HepG2 (cell line): ENCODE results near the gene DDX50. TPM values are rescaled to one million over a fixed set of nuclear protein-coding genes. Genes with fewer than 3 reads are reported as not detected.

ENCODE experiments used
- ATAC-seq: fragments of 200-7000 bp; cut with Tn5 transposase; 3 replicates; pipeline ENCODE4 v1.9.1; 2020; ENCODE audit warnings: mild to moderate bottlenecking, moderate library complexity
- BruUV-seq: library from RNA; stranded (reverse); fragments of 400-500 nt; replicated peaks from 2 replicates; lab custom pipeline; 2021; lab: Mats Ljungman, UMichigan
- CTCF ChIA-PET: fragments of 300-600 bp; formaldehyde crosslinking; extraction: SDS; loops from one replicate; lab custom pipeline; 2021; ENCODE audit warnings: low total read pairs, inconsistent platforms, low intra/inter-chr PET ratio; lab: Yijun Ruan, JAX
- POLR2A ChIA-PET: fragments of 350-600 bp; sonication (Branson Sonifier 250); formaldehyde crosslinking; loops from one replicate; lab custom pipeline; 2020; ENCODE audit warnings: antibody characterized with exemption, inconsistent platforms; lab: Yijun Ruan, JAX
- DNase-seq: peaks from one replicate; pipeline ENCODE4 v3.0.0-alpha.2; 2015; ENCODE audit warnings: low spot score
- FAIRE-seq: peaks from 3 replicates; lab custom pipeline; 2011; peaks lifted over from hg19 to GRCh38; lab: Jason Lieb, UNC
- H2AFZ ChIP-seq: one replicate; pipeline ENCODE4 v1.6.1; 2011; ENCODE audit warnings: low read length, inconsistent platforms
- H3K27ac ChIP-seq: fragments of 300-600 bp; 3 replicates; pipeline ENCODE4 v1.8.0; 2011; ENCODE audit warnings: mixed run types, mild to moderate bottlenecking, mixed read lengths, low read length, inconsistent platforms; ENCODE audit not compliant: insufficient read depth; ENCODE audit errors: extremely low read length
- H3K27me3 ChIP-seq, 2 experiments: fragments of 200-600 bp in 1 of 2; 2 replicates in 1 of 2; 3 replicates in 1 of 2; pipeline versions ENCODE4 v1.6.0 to v1.8.0; 2011; ENCODE audit warnings: low read length in 2 of 2, mild to moderate bottlenecking in 2 of 2, moderate library complexity in 2 of 2, inconsistent platforms in 1 of 2; ENCODE audit not compliant: insufficient read depth in 2 of 2, control insufficient read depth in 1 of 2
- H3K36me3 ChIP-seq, 2 experiments: fragments of 200-600 bp in 1 of 2; replicated peaks in 1 of 2; 2 replicates in 1 of 2; 3 replicates in 1 of 2; pipeline versions ENCODE4 v1.5.1 to v1.8.0; 2011; ENCODE audit warnings: low read length in 2 of 2, inconsistent platforms in 1 of 2; ENCODE audit not compliant: insufficient read depth in 2 of 2, control insufficient read depth in 1 of 2
- H3K4me1 ChIP-seq: 2 replicates; pipeline ENCODE4 v1.5.1; 2012; ENCODE audit warnings: low read length, inconsistent platforms; ENCODE audit not compliant: insufficient read depth
- H3K4me2 ChIP-seq: 2 replicates; pipeline ENCODE4 v1.6.0; 2011; ENCODE audit warnings: low read depth, low read length, inconsistent platforms
- H3K4me3 ChIP-seq, 3 experiments: fragments of 200-600 bp in 1 of 3; sonication (generic), shearing (Covaris generic) in 1 of 3; replicated peaks in 1 of 3; 2 replicates each; pipeline ENCODE4 v1.5.1; 2011 to 2016; ENCODE audit warnings: low read length in 3 of 3, inconsistent platforms in 2 of 3, low read depth in 2 of 3, mild to moderate bottlenecking in 2 of 3, control low read depth in 1 of 3, mixed read lengths in 1 of 3; ENCODE audit not compliant: insufficient read depth in 1 of 3
- H3K79me2 ChIP-seq: one replicate; pipeline ENCODE4 v1.6.1; 2011; ENCODE audit warnings: low read length, inconsistent platforms; ENCODE audit not compliant: insufficient read depth
- H3K9ac ChIP-seq: 2 replicates; pipeline ENCODE4 v1.6.0; 2011; ENCODE audit warnings: mild to moderate bottlenecking, low read depth, low read length, inconsistent platforms; ENCODE audit not compliant: insufficient read depth
- H3K9me3 ChIP-seq: 2 replicates; pipeline ENCODE4 v1.5.1; 2012; ENCODE audit warnings: mild to moderate bottlenecking, low read length
- H4K20me1 ChIP-seq: 2 replicates; pipeline ENCODE4 v1.6.0; 2011; ENCODE audit warnings: inconsistent platforms, mild to moderate bottlenecking, low read length, moderate library complexity; ENCODE audit not compliant: insufficient read depth
- ARNT ChIP-seq: fragments of 450-650 bp; IDR thresholded peaks from 2 replicates; pipeline ENCODE4 v1.6.1; 2017
- ATRX ChIP-seq: sonication (generic); formaldehyde crosslinking; IDR thresholded peaks from 2 replicates; pipeline ENCODE4 v1.4.0; 2020; ENCODE audit warnings: missing genetic modification reagents, borderline replicate concordance
- EEA1 ChIP-seq: sonication (generic); formaldehyde crosslinking; IDR thresholded peaks from 2 replicates; pipeline ENCODE4 v1.5.1; 2020; ENCODE audit warnings: mild to moderate bottlenecking, missing genetic modification reagents, borderline replicate concordance
- MAF1 ChIP-seq: sonication (generic); formaldehyde crosslinking; IDR thresholded peaks from 2 replicates; pipeline ENCODE4 v1.5.0; 2020; ENCODE audit warnings: missing genetic modification reagents, borderline replicate concordance
- MBD4 ChIP-seq: IDR thresholded peaks from 2 replicates; pipeline ENCODE4 v1.6.1; 2012; ENCODE audit warnings: low read length, inconsistent platforms, borderline replicate concordance
- NFATC3 ChIP-seq: sonication (generic); formaldehyde crosslinking; IDR thresholded peaks from 2 replicates; pipeline ENCODE4 v1.5.1; 2020; ENCODE audit warnings: mild to moderate bottlenecking, missing genetic modification reagents
- NFYC ChIP-seq: IDR thresholded peaks from 2 replicates; pipeline ENCODE4 v1.6.1; 2016; ENCODE audit warnings: missing genetic modification reagents, missing compliant biosample characterization
- ZFP41 ChIP-seq: sonication (generic); formaldehyde crosslinking; IDR thresholded peaks from 2 replicates; pipeline ENCODE4 v1.4.0; 2020; ENCODE audit warnings: mild to moderate bottlenecking, missing genetic modification reagents, borderline replicate concordance
- ZIK1 ChIP-seq: sonication (generic); formaldehyde crosslinking; IDR thresholded peaks from 2 replicates; pipeline ENCODE4 v1.5.0; 2020; ENCODE audit warnings: mild to moderate bottlenecking, low read depth, missing genetic modification reagents, borderline replicate concordance
- ZNF317 ChIP-seq: sonication (generic); formaldehyde crosslinking; IDR thresholded peaks from 2 replicates; pipeline ENCODE4 v1.5.0; 2020; ENCODE audit warnings: mild to moderate bottlenecking, missing genetic modification reagents
- ZNF552 ChIP-seq: sonication (generic); formaldehyde crosslinking; IDR thresholded peaks from 2 replicates; pipeline ENCODE4 v1.9.0; 2022; ENCODE audit warnings: missing genetic modification reagents, mild to moderate bottlenecking, borderline replicate concordance
- ZNF572 ChIP-seq: sonication (generic); formaldehyde crosslinking; IDR thresholded peaks from 2 replicates; pipeline ENCODE4 v1.5.1; 2020; ENCODE audit warnings: mild to moderate bottlenecking, missing genetic modification reagents
- ZNF619 ChIP-seq: sonication (generic); formaldehyde crosslinking; IDR thresholded peaks from 2 replicates; pipeline ENCODE4 v1.4.0; 2020; ENCODE audit warnings: mild to moderate bottlenecking, missing genetic modification reagents
- ZNF816 ChIP-seq: sonication (generic); formaldehyde crosslinking; IDR thresholded peaks from 2 replicates; pipeline ENCODE4 v1.8.0; 2022; ENCODE audit warnings: missing genetic modification reagents, mild to moderate bottlenecking, borderline replicate concordance
- ZSCAN22 ChIP-seq: sonication (generic); formaldehyde crosslinking; IDR thresholded peaks from 2 replicates; pipeline ENCODE4 v1.4.0; 2020; ENCODE audit warnings: mild to moderate bottlenecking, missing genetic modification reagents
- WGBS: methylation state at CpG from one replicate; pipeline ENCODE4 v1.1.6; 2017; ENCODE audit warnings: low lambda C conversion rate; 5-methylcytosine and 5-hydroxymethylcytosine counted together
- in situ Hi-C: cut with HindIII; loops from 2 replicates; pipeline ENCODE4 v1.10.0; 2017; ENCODE audit warnings: low pct_unique_long_range_greater_than_20kb; ENCODE audit not compliant: extremely low pct_ligation_motif_present
- intact Hi-C: fragments of 100-400 bp; cut with micrococcal nuclease; formaldehyde crosslinking; loops from one replicate; pipeline ENCODE4 v1.10.0; 2022; ENCODE audit not compliant: unreplicated experiment
- polyA plus RNA-seq, 8 experiments: library from polyadenylated mRNA; depleted of rRNA in 3 of 8; stranded (reverse) in 7 of 8; unstranded in 1 of 8; fragments of >200 nt; fragmentation: Illumina TruSeq in 4 of 8; extraction: Trizol in 4 of 8; gene quantifications; 2 replicates each; pipeline versions ENCODE4 v1.2.1 to v1.2.3, GENCODE V29; 2011 to 2016; ENCODE audit warnings: low read depth in 4 of 8, missing spikeins in 1 of 8, mixed read lengths in 1 of 8; ENCODE audit not compliant: insufficient read depth in 1 of 8
- total RNA-seq, 5 experiments: library from RNA; depleted of rRNA; stranded (reverse); fragments of >200 nt; fragmentation: Illumina TruSeq; extraction: Trizol; gene quantifications; 2 replicates each; pipeline ENCODE4 v1.2.3, GENCODE V29; 2016; ENCODE audit warnings: low read depth in 1 of 5
- TF ChIP-seq, protein P1 (sequence below): sonication (generic); formaldehyde crosslinking; IDR thresholded peaks from 2 replicates; pipeline ENCODE4 v1.8.1; 2023; ENCODE audit warnings: mild to moderate bottlenecking, missing genetic modification reagents

Gene DDX50
- total and polyA plus RNA-seq, 2 of the 13 experiments (the other 11 are each of a cell fraction or from before 2014, with no cell fraction given) = 19.0 to 38.2 TPM

DNA sequence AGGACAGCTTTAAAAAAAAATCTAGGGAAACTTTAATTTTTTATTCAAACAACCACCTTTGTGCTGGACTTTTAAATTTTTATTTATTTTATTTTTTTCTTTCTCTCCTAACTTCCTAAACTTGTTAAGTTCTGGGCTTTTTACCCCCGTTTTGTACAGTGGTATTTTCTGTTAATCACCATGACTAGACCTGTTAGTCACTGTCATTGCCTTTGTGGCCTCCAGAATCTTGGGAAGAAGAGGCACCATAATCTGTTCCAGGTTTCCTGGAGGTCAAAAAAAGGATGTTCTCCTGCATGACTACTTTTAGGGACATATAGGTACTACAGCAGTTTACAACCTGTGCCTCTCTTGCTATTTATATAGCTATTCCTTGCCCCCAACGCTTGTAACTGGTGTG lies 31.1 kb upstream of the DDX50 start:
- TF ChIP-seq ZIK1 (CRISPR knock-in tag) (no peak), ZSCAN22 (CRISPR knock-in tag) (no peak), ZNF816 (no peak), ATRX (CRISPR knock-in tag) (no peak), NFYC (CRISPR knock-in tag) (no peak), MBD4 (no peak), ZNF552 (CRISPR knock-in tag) (no peak), ZNF619 (CRISPR knock-in tag) (no peak), MAF1 (CRISPR knock-in tag) (no peak), ARNT (no peak), EEA1 (CRISPR knock-in tag) (no peak), ZNF317 (CRISPR knock-in tag) (no peak), ZFP41 (CRISPR knock-in tag) (no peak), NFATC3 (CRISPR knock-in tag) (no peak), ZNF572 (CRISPR knock-in tag) (no peak)
- TF ChIP-seq, protein P1, sequence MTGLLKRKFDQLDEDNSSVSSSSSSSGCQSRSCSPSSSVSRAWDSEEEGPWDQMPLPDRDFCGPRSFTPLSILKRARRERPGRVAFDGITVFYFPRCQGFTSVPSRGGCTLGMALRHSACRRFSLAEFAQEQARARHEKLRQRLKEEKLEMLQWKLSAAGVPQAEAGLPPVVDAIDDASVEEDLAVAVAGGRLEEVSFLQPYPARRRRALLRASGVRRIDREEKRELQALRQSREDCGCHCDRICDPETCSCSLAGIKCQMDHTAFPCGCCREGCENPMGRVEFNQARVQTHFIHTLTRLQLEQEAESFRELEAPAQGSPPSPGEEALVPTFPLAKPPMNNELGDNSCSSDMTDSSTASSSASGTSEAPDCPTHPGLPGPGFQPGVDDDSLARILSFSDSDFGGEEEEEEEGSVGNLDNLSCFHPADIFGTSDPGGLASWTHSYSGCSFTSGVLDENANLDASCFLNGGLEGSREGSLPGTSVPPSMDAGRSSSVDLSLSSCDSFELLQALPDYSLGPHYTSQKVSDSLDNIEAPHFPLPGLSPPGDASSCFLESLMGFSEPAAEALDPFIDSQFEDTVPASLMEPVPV = no peak
- TF ChIP-seq, all 625 proteins: peak for 0
- H4K20me1 ChIP-seq = no peaks in the 10 kb centered on the region
- H3K79me2 ChIP-seq = no peaks in the 10 kb centered on the region
- H3K9ac ChIP-seq = no peak overlapping the region
- ATAC-seq (no peak), DNase-seq (no peak), FAIRE-seq (no peak)
- in situ Hi-C loops = no loop called here
- WGBS = 88% methylated on average over 2 of the region's 2 CpGs
- no TSS peak for BruUV-seq
- no peaks in the 10 kb centered on the region for H3K36me3 ChIP-seq
- no peaks in the 10 kb centered on the region for H3K27me3 ChIP-seq
- ChIA-PET POLR2A (interaction anchor here (0.9 to 2.2 kb wide), 5 partner anchors 20 to 46 kb away, joined by 3 to 26 read pairs (median 5); partner anchors contain the start of genes DDX50 and STOX1), CTCF (no interaction called here)
- no peak overlapping the region for H2AFZ ChIP-seq
- no peak overlapping the region for H3K4me2 ChIP-seq
- intact Hi-C loops = no loop called here
- peaks cover 8% of the 10 kb centered on the region; the same call in 1 of the 2 replicates for H3K9me3 ChIP-seq
- peak overlapping the region; percentile 63 for H3K27ac ChIP-seq
- H3K4me3 ChIP-seq = no peak overlapping the region
- peaks cover 48% of the 10 kb centered on the region for H3K4me1 ChIP-seq
